GM10266 (cell line): ENCODE results near the gene VAPB.

Experiments
- DNase-seq: peaks from one replicate; pipeline ENCODE4 v3.0.0; 2012; ENCODE audit errors: extremely low spot score
- TF ChIP-seq, protein P1 (sequence below): IDR thresholded peaks from 2 replicates; pipeline ENCODE4 v1.5.1; 2012; ENCODE audit warnings: mild to moderate bottlenecking, low read depth; ENCODE audit not compliant: control insufficient read depth, insufficient read depth; ENCODE audit errors: missing control alignments

VAPB gene

DNA sequence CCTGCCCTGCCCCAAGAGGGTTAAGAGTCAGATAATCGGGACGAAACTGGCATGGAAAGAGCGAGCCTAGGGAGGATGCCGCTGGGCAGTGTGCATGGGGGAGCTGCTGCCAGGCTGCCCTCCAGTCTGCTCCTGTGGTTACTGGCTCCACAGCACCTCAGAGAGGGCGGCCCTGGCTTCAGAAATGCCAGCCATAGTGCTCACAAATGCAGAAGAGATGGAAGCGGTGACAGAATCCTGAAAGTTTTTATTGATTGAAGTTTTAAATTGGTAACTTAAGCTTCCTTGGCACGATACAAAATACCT is 57.9 kb downstream of the VAPB start:
- no peak for DNase-seq
- TF ChIP-seq, protein P1, sequence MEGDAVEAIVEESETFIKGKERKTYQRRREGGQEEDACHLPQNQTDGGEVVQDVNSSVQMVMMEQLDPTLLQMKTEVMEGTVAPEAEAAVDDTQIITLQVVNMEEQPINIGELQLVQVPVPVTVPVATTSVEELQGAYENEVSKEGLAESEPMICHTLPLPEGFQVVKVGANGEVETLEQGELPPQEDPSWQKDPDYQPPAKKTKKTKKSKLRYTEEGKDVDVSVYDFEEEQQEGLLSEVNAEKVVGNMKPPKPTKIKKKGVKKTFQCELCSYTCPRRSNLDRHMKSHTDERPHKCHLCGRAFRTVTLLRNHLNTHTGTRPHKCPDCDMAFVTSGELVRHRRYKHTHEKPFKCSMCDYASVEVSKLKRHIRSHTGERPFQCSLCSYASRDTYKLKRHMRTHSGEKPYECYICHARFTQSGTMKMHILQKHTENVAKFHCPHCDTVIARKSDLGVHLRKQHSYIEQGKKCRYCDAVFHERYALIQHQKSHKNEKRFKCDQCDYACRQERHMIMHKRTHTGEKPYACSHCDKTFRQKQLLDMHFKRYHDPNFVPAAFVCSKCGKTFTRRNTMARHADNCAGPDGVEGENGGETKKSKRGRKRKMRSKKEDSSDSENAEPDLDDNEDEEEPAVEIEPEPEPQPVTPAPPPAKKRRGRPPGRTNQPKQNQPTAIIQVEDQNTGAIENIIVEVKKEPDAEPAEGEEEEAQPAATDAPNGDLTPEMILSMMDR, result no peak

- TF ChIP-seq, protein P1, result peak; percentile 75
- DNase-seq, result no peak
Observed at GRCh38 chr20:58447511-58448391, 58.7 kb downstream of the VAPB start.

- TF ChIP-seq, protein P1, result no peak
- no peak for DNase-seq
Observed at GRCh38 chr20:58448958-58449357, 59.9 kb downstream of the VAPB start.

DNA sequence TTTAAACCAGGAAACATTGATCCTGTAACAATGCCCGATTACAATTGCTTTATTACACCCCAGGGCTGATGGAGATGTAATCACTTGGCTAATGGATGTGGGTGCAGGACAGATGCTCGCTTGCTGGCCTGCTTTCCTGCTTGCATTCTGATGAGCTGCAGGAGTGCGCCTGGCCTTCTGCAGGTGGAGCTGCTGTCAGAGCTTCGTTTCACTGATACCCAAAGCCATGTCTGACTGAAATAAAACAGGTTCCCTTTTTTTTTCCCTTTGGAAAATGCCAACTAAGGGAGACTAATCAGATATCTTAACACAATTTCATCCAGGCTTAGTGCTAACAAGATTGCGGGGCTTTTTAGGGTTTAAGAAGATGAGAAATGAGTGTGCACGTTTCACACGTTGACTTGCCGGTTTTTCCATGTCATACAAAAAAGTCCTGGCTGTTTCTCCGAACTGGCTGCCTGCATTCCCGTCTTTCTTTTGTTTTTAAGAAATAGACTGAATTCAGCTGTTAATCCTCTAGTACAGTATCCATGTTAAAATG is 60.7 kb downstream of the VAPB start:
- DNase-seq, result no peak

DNA sequence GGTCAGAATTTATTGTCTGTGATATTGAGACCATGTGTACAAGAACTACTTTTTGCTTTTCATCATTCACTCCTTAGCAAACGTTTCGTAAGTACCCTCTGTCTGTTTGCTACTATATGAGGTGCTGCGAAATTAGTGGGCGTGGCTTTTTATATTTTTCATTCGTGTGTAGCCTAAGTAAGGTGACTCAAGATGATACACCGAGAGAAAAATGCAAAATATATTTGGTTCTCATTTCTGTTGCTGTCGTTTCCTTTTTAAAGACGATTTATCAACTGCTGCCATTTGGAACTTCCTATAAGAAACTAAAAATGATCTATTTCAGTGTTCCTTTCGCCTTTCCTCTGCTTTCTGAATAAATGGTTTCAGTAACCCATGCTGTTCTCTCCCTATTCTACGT is 61.2 kb downstream of the VAPB start:
- TF ChIP-seq, protein P1, result no peak
- DNase-seq, result no peak

More for the DNA sequence above, 60.7 kb downstream of the VAPB start:
- TF ChIP-seq, protein P1, result no peak

GRCh38 chr20:58452667-58453255 is 63.7 kb downstream of the VAPB start:
- DNase-seq, result no peak
- TF ChIP-seq, protein P1, result no peak

DNA sequence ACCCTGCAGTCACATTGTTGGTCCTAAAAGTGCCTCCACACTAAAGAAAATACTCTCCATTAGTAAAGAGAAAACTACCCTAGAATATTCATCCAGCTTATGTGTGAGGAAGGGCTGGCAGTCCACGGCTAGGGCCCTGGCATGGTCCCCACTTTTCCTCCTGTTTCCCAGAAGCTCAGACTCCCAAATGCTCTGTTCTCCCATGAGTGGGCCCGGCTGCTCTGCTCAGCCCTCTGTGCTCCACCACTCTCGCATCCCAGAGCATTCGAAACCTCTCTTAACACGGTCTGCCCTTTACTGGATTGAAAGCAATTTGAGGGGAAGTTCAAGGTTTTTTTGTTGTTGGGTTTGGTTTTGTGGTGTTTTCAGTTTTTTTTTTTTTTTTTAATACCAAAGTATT is 64.4 kb downstream of the VAPB start:
- TF ChIP-seq, protein P1, result no peak
- DNase-seq, result no peak
